ENCODE measurements around the gene ZNF512B.

Gene ZNF512B

DNA sequence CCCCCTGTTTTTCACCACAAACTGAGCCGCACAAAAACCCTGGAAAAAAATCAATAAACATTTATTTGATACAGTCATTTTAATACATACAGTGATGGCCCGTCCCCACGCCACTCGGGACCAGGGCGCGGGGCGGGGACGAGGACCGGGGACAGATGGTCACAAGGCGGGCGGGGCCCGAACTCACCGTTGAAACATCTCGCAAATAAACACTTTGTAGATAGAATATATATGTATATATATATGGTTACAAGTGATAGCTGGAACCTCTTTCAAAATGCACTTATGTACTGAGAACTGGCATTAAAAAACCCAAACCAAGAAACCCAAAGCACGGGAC, 13.1 kb downstream of the ZNF512B start:
- H3K4me1 ChIP-seq (ENCODE audit: control insufficient read depth in 1 of 2, insufficient read depth in 2 of 2, low read length in 2 of 2): peaks cover 42 to 46% of the 10 kb centered on the region in 2 donors
- H3K9me3 ChIP-seq (ENCODE audit: control insufficient read depth in 1 of 2, low read length in 2 of 2): no peaks in the 10 kb centered on the region
- H3K27me3 ChIP-seq (ENCODE audit: control insufficient read depth in 1 of 2, insufficient read depth in 2 of 2, low read length in 2 of 2): no peaks in the 10 kb centered on the region
- peak overlapping the region; percentile 81 for H3K27ac ChIP-seq (ENCODE audit: low read depth, low read length)
- H3K9ac ChIP-seq (ENCODE audit: low read depth in 1 of 2, low read length in 2 of 2): peak overlapping the region in 1 of 2 donors; percentile 80
- peak overlapping the region; percentile 68 to 69 for H3K4me3 ChIP-seq (ENCODE audit: low read depth in 1 of 2, low read length in 2 of 2)
- H3K36me3 ChIP-seq (ENCODE audit: control insufficient read depth in 1 of 2, insufficient read depth in 2 of 2, low read length in 2 of 2): peaks cover 0 to 6% of the 10 kb centered on the region in 2 donors

DNA sequence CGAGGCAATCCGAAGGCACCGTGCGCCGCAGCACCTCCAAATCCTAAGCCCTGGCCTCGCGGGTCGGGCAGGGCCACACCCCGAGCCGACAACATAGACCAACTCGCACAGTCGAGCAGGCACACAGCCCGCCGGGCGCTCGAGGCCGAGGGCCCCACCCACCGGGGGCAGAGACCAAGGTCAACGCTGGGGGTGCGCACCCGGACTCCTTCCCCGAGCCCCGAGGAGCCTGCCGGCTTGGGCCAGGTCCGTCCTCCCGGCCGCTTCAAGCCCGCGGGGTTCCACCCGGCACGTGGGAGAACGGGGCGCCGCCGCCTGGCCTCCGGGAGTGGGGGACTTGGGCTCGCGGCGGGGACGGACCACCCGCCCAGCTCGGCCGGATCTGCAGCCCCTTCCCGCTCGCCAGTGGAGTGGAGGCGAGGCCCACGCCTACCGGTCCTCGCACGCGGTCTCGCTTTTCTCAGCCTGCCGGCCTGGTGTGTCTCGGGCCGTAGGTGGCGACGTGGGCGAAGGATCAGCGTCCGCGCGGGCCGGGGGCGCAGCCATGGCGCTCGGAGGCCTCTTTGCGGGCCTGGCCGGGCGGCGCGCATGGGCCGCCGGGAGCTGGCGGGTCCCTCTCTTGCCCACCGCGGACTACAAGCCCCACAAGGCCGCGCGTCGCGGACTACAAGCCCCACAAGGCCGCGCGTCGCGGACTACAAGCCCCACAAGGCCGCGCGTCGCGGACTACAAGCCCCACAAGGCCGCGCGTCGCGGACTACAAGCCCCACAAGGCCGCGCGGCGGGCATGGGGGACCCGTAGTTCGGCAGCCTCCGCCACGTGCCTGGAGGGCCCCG, 13.7 kb downstream of the ZNF512B start, which contains the start of gene UCKL1:
Gene UCKL1 (minus strand): TSS at position 590 of the 837 bp plus-strand sequence. CDS start 44 bp downstream, at position 546.
- no peaks in the 10 kb centered on the region for H3K27me3 ChIP-seq (ENCODE audit: control insufficient read depth in 1 of 2, insufficient read depth in 2 of 2, low read length in 2 of 2)
- H3K36me3 ChIP-seq (ENCODE audit: control insufficient read depth in 1 of 2, insufficient read depth in 2 of 2, low read length in 2 of 2): peaks cover 0 to 3% of the 10 kb centered on the region in 2 donors
- H3K9ac ChIP-seq (ENCODE audit: low read depth in 1 of 2, low read length in 2 of 2): peak within 1 kb of the TSS; percentile 82 to 87
- H3K9me3 ChIP-seq (ENCODE audit: control insufficient read depth in 1 of 2, low read length in 2 of 2): no peaks in the 10 kb centered on the region
- H3K27ac ChIP-seq (ENCODE audit: low read depth, low read length): peak within 1 kb of the TSS; percentile 93
- peak within 1 kb of the TSS; percentile 80 to 89 for H3K4me3 ChIP-seq (ENCODE audit: low read depth in 1 of 2, low read length in 2 of 2)
- H3K4me1 ChIP-seq (ENCODE audit: control insufficient read depth in 1 of 2, insufficient read depth in 2 of 2, low read length in 2 of 2): peaks cover 48 to 50% of the 10 kb centered on the region in 2 donors

DNA sequence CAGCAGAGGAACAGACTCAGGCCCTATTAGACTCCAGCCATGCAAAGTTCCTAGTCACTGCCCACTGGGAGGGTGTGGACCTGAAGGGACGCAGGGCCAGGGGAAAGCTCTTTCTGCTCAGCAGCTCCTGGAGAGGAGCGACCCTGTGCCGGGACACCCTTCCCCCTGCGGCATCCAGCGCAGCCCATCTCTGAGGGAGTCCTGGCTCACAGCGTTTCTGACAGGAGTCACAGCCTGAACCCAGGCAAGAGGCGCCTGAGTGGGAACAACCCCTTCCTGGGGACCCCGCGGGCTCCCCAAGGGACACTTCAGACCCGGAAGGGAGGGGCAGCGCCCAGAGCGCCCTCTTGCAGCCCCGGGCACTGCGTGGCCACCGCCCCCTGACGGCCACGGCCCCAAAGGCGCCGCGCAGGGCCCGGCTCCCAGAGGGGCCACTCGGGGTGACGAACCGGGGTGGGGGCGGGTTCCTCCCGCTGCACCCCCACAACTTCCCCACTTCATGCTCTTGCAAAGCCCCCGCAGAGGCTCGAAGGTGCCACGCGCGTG, 14.4 kb downstream of the ZNF512B start:
- Histone ChIP-seq H3K27me3 (ENCODE audit: control insufficient read depth in 1 of 2, insufficient read depth in 2 of 2, low read length in 2 of 2) (no peaks in the 10 kb centered on the region), H3K27ac (ENCODE audit: low read depth, low read length) (peak overlapping the region; percentile 93), H3K9me3 (ENCODE audit: control insufficient read depth in 1 of 2, low read length in 2 of 2) (no peaks in the 10 kb centered on the region), H3K36me3 (ENCODE audit: control insufficient read depth in 1 of 2, insufficient read depth in 2 of 2, low read length in 2 of 2) (peaks cover 0 to 3% of the 10 kb centered on the region in 2 donors), H3K4me3 (ENCODE audit: low read depth in 1 of 2, low read length in 2 of 2) (peak overlapping the region; percentile 80 to 89), H3K4me1 (ENCODE audit: control insufficient read depth in 1 of 2, insufficient read depth in 2 of 2, low read length in 2 of 2) (peaks cover 55 to 57% of the 10 kb centered on the region in 2 donors), H3K9ac (ENCODE audit: low read depth in 1 of 2, low read length in 2 of 2) (peak overlapping the region; percentile 82 to 87)

- Histone ChIP-seq H3K9me3 (ENCODE audit: control insufficient read depth in 1 of 2, low read length in 2 of 2) (no peaks in the 10 kb centered on the region), H3K9ac (ENCODE audit: low read depth in 1 of 2, low read length in 2 of 2) (peak overlapping the region; percentile 60 to 82), H3K4me3 (ENCODE audit: low read depth in 1 of 2, low read length in 2 of 2) (peak overlapping the region; percentile 80 to 89), H3K27ac (ENCODE audit: low read depth, low read length) (no peak overlapping the region), H3K36me3 (ENCODE audit: control insufficient read depth in 1 of 2, insufficient read depth in 2 of 2, low read length in 2 of 2) (peaks cover 0 to 3% of the 10 kb centered on the region in 2 donors), H3K27me3 (ENCODE audit: control insufficient read depth in 1 of 2, insufficient read depth in 2 of 2, low read length in 2 of 2) (no peaks in the 10 kb centered on the region), H3K4me1 (ENCODE audit: control insufficient read depth in 1 of 2, insufficient read depth in 2 of 2, low read length in 2 of 2) (peaks cover 68 to 72% of the 10 kb centered on the region in 2 donors)
Measured at GRCh38 chr20:63953764-63954429, 15.8 kb downstream of the ZNF512B start.

GRCh38 chr20:63952769-63953168, 17.0 kb downstream of the ZNF512B start:
- Histone ChIP-seq H3K4me3 (ENCODE audit: low read depth in 1 of 2, low read length in 2 of 2) (no peak overlapping the region), H3K9me3 (ENCODE audit: control insufficient read depth in 1 of 2, low read length in 2 of 2) (no peaks in the 10 kb centered on the region), H3K36me3 (ENCODE audit: control insufficient read depth in 1 of 2, insufficient read depth in 2 of 2, low read length in 2 of 2) (peaks cover 0 to 7% of the 10 kb centered on the region in 2 donors), H3K9ac (ENCODE audit: low read depth in 1 of 2, low read length in 2 of 2) (no peak overlapping the region), H3K27ac (ENCODE audit: low read depth, low read length) (peak overlapping the region; percentile 38), H3K4me1 (ENCODE audit: control insufficient read depth in 1 of 2, insufficient read depth in 2 of 2, low read length in 2 of 2) (peaks cover 68 to 78% of the 10 kb centered on the region in 2 donors), H3K27me3 (ENCODE audit: control insufficient read depth in 1 of 2, insufficient read depth in 2 of 2, low read length in 2 of 2) (no peaks in the 10 kb centered on the region)

DNA sequence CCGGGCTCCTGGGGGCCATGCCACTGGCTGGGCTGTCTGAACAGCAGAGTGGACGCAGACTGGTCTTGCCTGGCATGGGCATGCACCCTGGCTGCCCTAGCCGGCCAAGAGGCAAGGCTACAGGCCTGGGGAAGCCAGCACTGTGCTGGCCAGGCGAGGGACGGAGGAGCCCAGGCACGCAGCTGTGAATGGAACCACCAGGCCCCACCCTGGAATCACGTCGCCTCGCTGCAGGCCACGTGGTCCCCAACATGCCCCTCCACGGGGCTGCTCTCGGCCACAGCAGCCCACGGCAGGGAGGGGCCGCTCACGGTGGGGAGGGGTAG, 17.6 kb downstream of the ZNF512B start:
- Histone ChIP-seq H3K36me3 (ENCODE audit: control insufficient read depth in 1 of 2, insufficient read depth in 2 of 2, low read length in 2 of 2) (peaks cover 0 to 7% of the 10 kb centered on the region in 2 donors), H3K9ac (ENCODE audit: low read depth in 1 of 2, low read length in 2 of 2) (peak overlapping the region in 1 of 2 donors; percentile 51), H3K27ac (ENCODE audit: low read depth, low read length) (peak overlapping the region; percentile 38), H3K4me1 (ENCODE audit: control insufficient read depth in 1 of 2, insufficient read depth in 2 of 2, low read length in 2 of 2) (peaks cover 70 to 80% of the 10 kb centered on the region in 2 donors), H3K4me3 (ENCODE audit: low read depth in 1 of 2, low read length in 2 of 2) (no peak overlapping the region), H3K9me3 (ENCODE audit: control insufficient read depth in 1 of 2, low read length in 2 of 2) (no peaks in the 10 kb centered on the region), H3K27me3 (ENCODE audit: control insufficient read depth in 1 of 2, insufficient read depth in 2 of 2, low read length in 2 of 2) (no peaks in the 10 kb centered on the region)

- Histone ChIP-seq H3K4me1 (ENCODE audit: control insufficient read depth in 1 of 2, insufficient read depth in 2 of 2, low read length in 2 of 2) (peaks cover 71 to 78% of the 10 kb centered on the region in 2 donors), H3K9me3 (ENCODE audit: control insufficient read depth in 1 of 2, low read length in 2 of 2) (no peaks in the 10 kb centered on the region), H3K27ac (ENCODE audit: low read depth, low read length) (peak overlapping the region; percentile 70), H3K36me3 (ENCODE audit: control insufficient read depth in 1 of 2, insufficient read depth in 2 of 2, low read length in 2 of 2) (peaks cover 0 to 7% of the 10 kb centered on the region in 2 donors), H3K9ac (ENCODE audit: low read depth in 1 of 2, low read length in 2 of 2) (peak overlapping the region; percentile 48 to 51), H3K4me3 (ENCODE audit: low read depth in 1 of 2, low read length in 2 of 2) (peak overlapping the region; percentile 11 to 40), H3K27me3 (ENCODE audit: control insufficient read depth in 1 of 2, insufficient read depth in 2 of 2, low read length in 2 of 2) (no peaks in the 10 kb centered on the region)
Measured at GRCh38 chr20:63951398-63952209, 18.1 kb downstream of the ZNF512B start.

DNA sequence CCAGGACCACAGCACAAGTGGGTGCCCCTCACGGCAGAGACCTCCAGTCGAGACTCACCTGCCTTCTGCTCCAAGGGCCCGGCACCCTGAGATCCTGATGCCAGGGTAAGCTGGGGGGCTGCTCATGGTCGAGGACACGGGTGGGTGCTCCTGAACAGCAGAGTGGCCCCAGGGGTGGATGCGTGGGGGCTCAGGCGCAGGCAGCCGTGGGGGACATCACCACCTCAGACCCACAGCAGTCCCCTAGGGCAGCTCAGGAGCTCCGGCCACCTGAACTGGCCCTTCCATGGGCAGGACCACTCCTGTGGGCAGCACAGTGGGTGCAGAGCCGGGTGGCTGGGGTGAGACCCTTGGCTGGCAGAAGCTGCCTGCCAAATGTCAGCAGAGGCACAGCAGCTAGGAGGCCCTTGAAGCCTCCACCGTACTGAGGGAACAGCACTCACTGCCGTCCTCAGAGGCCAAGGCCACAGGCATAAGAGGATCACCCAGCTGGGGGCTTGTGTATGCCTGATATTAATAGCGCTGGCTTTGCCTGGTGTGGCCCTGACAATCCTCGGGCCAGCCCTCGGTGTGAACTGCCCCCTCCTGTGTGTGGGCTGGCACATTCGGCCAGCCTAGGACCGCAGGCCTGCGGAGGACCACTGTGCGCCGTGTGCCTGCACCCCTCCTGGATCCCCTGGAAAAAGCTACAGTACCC, 18.9 kb downstream of the ZNF512B start:
- peak overlapping the region; percentile 70 for H3K27ac ChIP-seq (ENCODE audit: low read depth, low read length)
- H3K27me3 ChIP-seq (ENCODE audit: control insufficient read depth in 1 of 2, insufficient read depth in 2 of 2, low read length in 2 of 2): no peaks in the 10 kb centered on the region
- H3K4me1 ChIP-seq (ENCODE audit: control insufficient read depth in 1 of 2, insufficient read depth in 2 of 2, low read length in 2 of 2): peaks cover 71 to 78% of the 10 kb centered on the region in 2 donors
- H3K36me3 ChIP-seq (ENCODE audit: control insufficient read depth in 1 of 2, insufficient read depth in 2 of 2, low read length in 2 of 2): peaks cover 2 to 11% of the 10 kb centered on the region in 2 donors
- no peaks in the 10 kb centered on the region for H3K9me3 ChIP-seq (ENCODE audit: control insufficient read depth in 1 of 2, low read length in 2 of 2)
- peak overlapping the region; percentile 11 to 40 for H3K4me3 ChIP-seq (ENCODE audit: low read depth in 1 of 2, low read length in 2 of 2)
- peak overlapping the region; percentile 25 to 48 for H3K9ac ChIP-seq (ENCODE audit: low read depth in 1 of 2, low read length in 2 of 2)
